Liver (tissue), 9 donors: ENCODE measurements around the gene TIGD1. TPM values are rescaled to one million over a fixed set of nuclear protein-coding genes. Genes with fewer than 3 reads are reported as not detected.

Experiments used
- DNase-seq: peaks from one replicate; pipeline ENCODE4 v3.0.0-alpha.2; 2017; ENCODE audit warnings: low spot score
- H3K27ac ChIP-seq, 2 donors: one replicate each; pipeline ENCODE4 v1.7.0; 2013; ENCODE audit warnings: inconsistent platforms in 2 of 2, low read length in 2 of 2, control low read depth in 1 of 2, low read depth in 1 of 2, mild to moderate bottlenecking in 1 of 2
- H3K27me3 ChIP-seq, 4 donors: one replicate each; pipeline versions ENCODE4 v1.6.1 to v1.7.0; 2013; ENCODE audit warnings: low read length in 3 of 4, inconsistent platforms in 1 of 4, mild to moderate bottlenecking in 1 of 4, moderate library complexity in 1 of 4; ENCODE audit not compliant: control insufficient read depth in 4 of 4, insufficient read depth in 4 of 4
- H3K36me3 ChIP-seq, 4 donors: one replicate each; pipeline versions ENCODE4 v1.6.1 to v1.7.0; 2013; ENCODE audit warnings: low read length in 3 of 4, mild to moderate bottlenecking in 3 of 4, low read depth in 1 of 4, moderate library complexity in 1 of 4; ENCODE audit not compliant: control insufficient read depth in 4 of 4, insufficient read depth in 3 of 4
- H3K4me1 ChIP-seq, 4 donors: one replicate each; pipeline versions ENCODE4 v1.6.1 to v1.7.0; 2013; ENCODE audit warnings: low read length in 3 of 4, mild to moderate bottlenecking in 3 of 4, moderate library complexity in 1 of 4; ENCODE audit not compliant: control insufficient read depth in 4 of 4, insufficient read depth in 4 of 4
- H3K4me3 ChIP-seq, 3 donors: one replicate each; pipeline versions ENCODE4 v1.6.1 to v1.7.0; 2013; ENCODE audit warnings: low read length in 3 of 3, control low read depth in 1 of 3, low read depth in 1 of 3, mild to moderate bottlenecking in 1 of 3
- H3K9ac ChIP-seq, 2 donors: one replicate each; pipeline ENCODE4 v1.7.0; 2013; ENCODE audit warnings: low read length in 2 of 2, mild to moderate bottlenecking in 2 of 2, moderate library complexity in 2 of 2, control low read depth in 1 of 2, low read depth in 1 of 2
- H3K9me3 ChIP-seq, 4 donors: one replicate each; pipeline versions ENCODE4 v1.6.1 to v1.7.0; 2013; ENCODE audit warnings: low read length in 3 of 4; ENCODE audit not compliant: control insufficient read depth in 4 of 4
- ATF3 ChIP-seq: IDR thresholded peaks from 2 replicates; pipeline ENCODE4 v1.6.1; 2016; ENCODE audit warnings: antibody characterized with exemption
- CTCF ChIP-seq: fragments of 150-350 bp; IDR thresholded peaks from 2 replicates; pipeline ENCODE4 v1.5.1; 2017; ENCODE audit warnings: improper control_type of control experiment, low read depth, low read length; ENCODE audit not compliant: missing input control
- EGR1 ChIP-seq, 2 donors: IDR thresholded peaks; 2 replicates each; pipeline ENCODE4 v1.6.1; 2016 to 2018; ENCODE audit warnings: antibody characterized with exemption in 2 of 2, low read depth in 2 of 2
- FOXA1 ChIP-seq: IDR thresholded peaks from 2 replicates; pipeline ENCODE4 v1.6.1; 2016; ENCODE audit warnings: antibody characterized with exemption
- FOXA2 ChIP-seq: IDR thresholded peaks from 2 replicates; pipeline ENCODE4 v1.6.1; 2016; ENCODE audit warnings: antibody characterized with exemption
- HNF4A ChIP-seq, 2 donors: conservative IDR thresholded peaks; 2 replicates each; pipeline ENCODE4 v1.6.1; 2016; ENCODE audit warnings: antibody characterized with exemption in 2 of 2, mild to moderate bottlenecking in 2 of 2
- HNF4G ChIP-seq: IDR thresholded peaks from 2 replicates; pipeline ENCODE4 v1.6.1; 2016; ENCODE audit warnings: antibody characterized with exemption
- JUND ChIP-seq, 2 donors: IDR thresholded peaks; 2 replicates each; pipeline ENCODE4 v1.6.1; 2016; ENCODE audit warnings: antibody characterized with exemption in 2 of 2
- NR2F2 ChIP-seq: IDR thresholded peaks from 2 replicates; pipeline ENCODE4 v1.6.1; 2016; ENCODE audit warnings: antibody characterized with exemption
- RAD21 ChIP-seq, 2 donors: IDR thresholded peaks; 2 replicates each; pipeline ENCODE4 v1.6.1; 2016; ENCODE audit warnings: antibody characterized with exemption in 2 of 2, mild to moderate bottlenecking in 2 of 2
- REST ChIP-seq: IDR thresholded peaks from 2 replicates; pipeline ENCODE4 v1.6.1; 2016; ENCODE audit warnings: antibody characterized with exemption, mild to moderate bottlenecking
- RXRA ChIP-seq, 2 donors: IDR thresholded peaks; 2 replicates each; pipeline ENCODE4 v1.6.1; 2017 to 2018; ENCODE audit warnings: antibody characterized with exemption in 2 of 2, mild to moderate bottlenecking in 1 of 2
- YY1 ChIP-seq: IDR thresholded peaks from 2 replicates; pipeline ENCODE4 v1.6.1; 2016; ENCODE audit warnings: antibody characterized with exemption, mild to moderate bottlenecking
- WGBS: extraction: QIAGEN DNeasy Blood & Tissue Kit; methylation state at CpG from one replicate; pipeline ENCODE4 v1.1.7; 2013; 5-methylcytosine and 5-hydroxymethylcytosine counted together
- polyA plus RNA-seq, 2 donors: library from polyadenylated mRNA; stranded (reverse) in 1 of 2; unstranded in 1 of 2; fragments of 200-250 nt in 1 of 2; fragments of >200 nt in 1 of 2; fragmentation: Nextera tagmentation in 1 of 2; extraction: Ambion mirVana in 1 of 2; gene quantifications; one replicate each; pipeline versions ENCODE4 v1.2.1 to v1.2.3, GENCODE V29; 2013 to 2015
- total RNA-seq, 2 donors: library from RNA; depleted of rRNA; stranded (reverse); fragments of >200 nt; gene quantifications; one replicate each; pipeline ENCODE4 v1.2.3, GENCODE V29; 2014
- TF ChIP-seq, protein P1 (sequence below): IDR thresholded peaks from 2 replicates; pipeline ENCODE4 v1.6.1; 2016; ENCODE audit warnings: antibody characterized with exemption
- TF ChIP-seq, protein P2 (sequence below): IDR thresholded peaks from 2 replicates; pipeline ENCODE4 v1.6.1; 2016; ENCODE audit warnings: antibody characterized with exemption
- donor health status: healthy.
- donor health status: healthy.
- donor health status: healthy.
- donor health status: healthy.
- donor health status: healthy.

The TIGD1 gene
- total and polyA plus RNA-seq, 4 donors: 0.50 to 3.0 (median 1.7) TPM

- TF ChIP-seq, protein P1, sequence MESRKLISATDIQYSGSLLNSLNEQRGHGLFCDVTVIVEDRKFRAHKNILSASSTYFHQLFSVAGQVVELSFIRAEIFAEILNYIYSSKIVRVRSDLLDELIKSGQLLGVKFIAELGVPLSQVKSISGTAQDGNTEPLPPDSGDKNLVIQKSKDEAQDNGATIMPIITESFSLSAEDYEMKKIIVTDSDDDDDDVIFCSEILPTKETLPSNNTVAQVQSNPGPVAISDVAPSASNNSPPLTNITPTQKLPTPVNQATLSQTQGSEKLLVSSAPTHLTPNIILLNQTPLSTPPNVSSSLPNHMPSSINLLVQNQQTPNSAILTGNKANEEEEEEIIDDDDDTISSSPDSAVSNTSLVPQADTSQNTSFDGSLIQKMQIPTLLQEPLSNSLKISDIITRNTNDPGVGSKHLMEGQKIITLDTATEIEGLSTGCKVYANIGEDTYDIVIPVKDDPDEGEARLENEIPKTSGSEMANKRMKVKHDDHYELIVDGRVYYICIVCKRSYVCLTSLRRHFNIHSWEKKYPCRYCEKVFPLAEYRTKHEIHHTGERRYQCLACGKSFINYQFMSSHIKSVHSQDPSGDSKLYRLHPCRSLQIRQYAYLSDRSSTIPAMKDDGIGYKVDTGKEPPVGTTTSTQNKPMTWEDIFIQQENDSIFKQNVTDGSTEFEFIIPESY: no peak
Measured at GRCh38 chr2:232580648-232580981, 30.3 kb upstream of the TIGD1 start (continued).

GRCh38 chr2:232578626-232579025 lies 28.3 kb upstream of the TIGD1 start:
- no peak for DNase-seq
- Histone ChIP-seq H3K27ac (no peak overlapping the region), H3K9me3 (no peaks in the 10 kb centered on the region), H3K4me3 (no peak overlapping the region), H3K27me3 (no peaks in the 10 kb centered on the region), H3K36me3 (peaks cover 0 to 7% (median 4%) of the 10 kb centered on the region in 4 donors), H3K4me1 (peaks cover 7 to 58% (median 43%) of the 10 kb centered on the region in 4 donors), H3K9ac (no peak overlapping the region)
- TF ChIP-seq HNF4G (no peak), ATF3 (no peak), EGR1 (IDR thresholded peaks at IDR 0.05; ENCODE audit: low read depth in 2 of 2) (no peak), FOXA2 (no peak), RAD21 (IDR thresholded peaks at IDR 0.05) (no peak), REST (no peak), JUND (IDR thresholded peaks at IDR 0.05) (no peak), RXRA (IDR thresholded peaks at IDR 0.05) (no peak), CTCF (no peak), FOXA1 (no peak), YY1 (no peak), HNF4A (conservative IDR thresholded peaks at IDR 0.05) (no peak), NR2F2 (no peak)
- 67% methylated on average over 2 of the region's 2 CpGs for WGBS

DNA sequence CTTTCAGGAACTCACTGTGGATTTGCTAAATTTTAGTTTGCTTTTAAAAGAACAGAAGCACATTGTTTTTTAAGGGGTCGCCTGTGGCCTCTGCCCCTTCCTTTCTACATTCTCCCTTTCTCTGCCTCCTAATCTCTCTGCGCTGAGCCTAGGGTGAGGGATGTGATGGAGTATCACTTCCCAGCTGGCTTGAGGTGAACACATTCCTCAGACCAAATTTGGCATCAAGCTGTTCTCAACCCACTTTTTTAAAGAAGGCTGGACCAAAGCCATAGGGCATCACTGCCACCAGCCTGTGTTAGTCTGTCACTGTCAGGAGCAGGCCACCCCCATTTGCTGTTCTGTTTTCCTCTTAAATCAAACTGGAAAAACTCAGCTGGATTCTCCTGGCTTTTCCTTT lies 27.5 kb upstream of the TIGD1 start:
- no peak for DNase-seq
- Histone ChIP-seq H3K27me3 (no peaks in the 10 kb centered on the region), H3K36me3 (peaks cover 0 to 6% (median 3%) of the 10 kb centered on the region in 4 donors), H3K27ac (no peak overlapping the region), H3K9me3 (no peaks in the 10 kb centered on the region), H3K9ac (no peak overlapping the region), H3K4me1 (peaks cover 8 to 65% (median 49%) of the 10 kb centered on the region in 4 donors), H3K4me3 (no peak overlapping the region)
- WGBS: 93% methylated on average over 2 of the region's 2 CpGs
- TF ChIP-seq CTCF (no peak), HNF4A (conservative IDR thresholded peaks at IDR 0.05) (no peak), NR2F2 (no peak)
- TF ChIP-seq, protein P2, sequence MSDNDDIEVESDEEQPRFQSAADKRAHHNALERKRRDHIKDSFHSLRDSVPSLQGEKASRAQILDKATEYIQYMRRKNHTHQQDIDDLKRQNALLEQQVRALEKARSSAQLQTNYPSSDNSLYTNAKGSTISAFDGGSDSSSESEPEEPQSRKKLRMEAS: no peak
